NCI-H2081 treated with DMSO at 0.1 percent for 48 hours (cell line): ENCODE measurements around the gene SHROOM2.
"Not testable (repeated sequence)": the region's sequence is repeated elsewhere in the genome, so short reads cannot be mapped to it uniquely, and the experiment has no call there.

Experiments
- DNase-seq: peaks from one replicate; lab custom pipeline; 2025; lab: John Stamatoyannopoulos, UW

SHROOM2 gene, protein sequence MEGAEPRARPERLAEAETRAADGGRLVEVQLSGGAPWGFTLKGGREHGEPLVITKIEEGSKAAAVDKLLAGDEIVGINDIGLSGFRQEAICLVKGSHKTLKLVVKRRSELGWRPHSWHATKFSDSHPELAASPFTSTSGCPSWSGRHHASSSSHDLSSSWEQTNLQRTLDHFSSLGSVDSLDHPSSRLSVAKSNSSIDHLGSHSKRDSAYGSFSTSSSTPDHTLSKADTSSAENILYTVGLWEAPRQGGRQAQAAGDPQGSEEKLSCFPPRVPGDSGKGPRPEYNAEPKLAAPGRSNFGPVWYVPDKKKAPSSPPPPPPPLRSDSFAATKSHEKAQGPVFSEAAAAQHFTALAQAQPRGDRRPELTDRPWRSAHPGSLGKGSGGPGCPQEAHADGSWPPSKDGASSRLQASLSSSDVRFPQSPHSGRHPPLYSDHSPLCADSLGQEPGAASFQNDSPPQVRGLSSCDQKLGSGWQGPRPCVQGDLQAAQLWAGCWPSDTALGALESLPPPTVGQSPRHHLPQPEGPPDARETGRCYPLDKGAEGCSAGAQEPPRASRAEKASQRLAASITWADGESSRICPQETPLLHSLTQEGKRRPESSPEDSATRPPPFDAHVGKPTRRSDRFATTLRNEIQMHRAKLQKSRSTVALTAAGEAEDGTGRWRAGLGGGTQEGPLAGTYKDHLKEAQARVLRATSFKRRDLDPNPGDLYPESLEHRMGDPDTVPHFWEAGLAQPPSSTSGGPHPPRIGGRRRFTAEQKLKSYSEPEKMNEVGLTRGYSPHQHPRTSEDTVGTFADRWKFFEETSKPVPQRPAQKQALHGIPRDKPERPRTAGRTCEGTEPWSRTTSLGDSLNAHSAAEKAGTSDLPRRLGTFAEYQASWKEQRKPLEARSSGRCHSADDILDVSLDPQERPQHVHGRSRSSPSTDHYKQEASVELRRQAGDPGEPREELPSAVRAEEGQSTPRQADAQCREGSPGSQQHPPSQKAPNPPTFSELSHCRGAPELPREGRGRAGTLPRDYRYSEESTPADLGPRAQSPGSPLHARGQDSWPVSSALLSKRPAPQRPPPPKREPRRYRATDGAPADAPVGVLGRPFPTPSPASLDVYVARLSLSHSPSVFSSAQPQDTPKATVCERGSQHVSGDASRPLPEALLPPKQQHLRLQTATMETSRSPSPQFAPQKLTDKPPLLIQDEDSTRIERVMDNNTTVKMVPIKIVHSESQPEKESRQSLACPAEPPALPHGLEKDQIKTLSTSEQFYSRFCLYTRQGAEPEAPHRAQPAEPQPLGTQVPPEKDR (N-terminal part only)

DNA sequence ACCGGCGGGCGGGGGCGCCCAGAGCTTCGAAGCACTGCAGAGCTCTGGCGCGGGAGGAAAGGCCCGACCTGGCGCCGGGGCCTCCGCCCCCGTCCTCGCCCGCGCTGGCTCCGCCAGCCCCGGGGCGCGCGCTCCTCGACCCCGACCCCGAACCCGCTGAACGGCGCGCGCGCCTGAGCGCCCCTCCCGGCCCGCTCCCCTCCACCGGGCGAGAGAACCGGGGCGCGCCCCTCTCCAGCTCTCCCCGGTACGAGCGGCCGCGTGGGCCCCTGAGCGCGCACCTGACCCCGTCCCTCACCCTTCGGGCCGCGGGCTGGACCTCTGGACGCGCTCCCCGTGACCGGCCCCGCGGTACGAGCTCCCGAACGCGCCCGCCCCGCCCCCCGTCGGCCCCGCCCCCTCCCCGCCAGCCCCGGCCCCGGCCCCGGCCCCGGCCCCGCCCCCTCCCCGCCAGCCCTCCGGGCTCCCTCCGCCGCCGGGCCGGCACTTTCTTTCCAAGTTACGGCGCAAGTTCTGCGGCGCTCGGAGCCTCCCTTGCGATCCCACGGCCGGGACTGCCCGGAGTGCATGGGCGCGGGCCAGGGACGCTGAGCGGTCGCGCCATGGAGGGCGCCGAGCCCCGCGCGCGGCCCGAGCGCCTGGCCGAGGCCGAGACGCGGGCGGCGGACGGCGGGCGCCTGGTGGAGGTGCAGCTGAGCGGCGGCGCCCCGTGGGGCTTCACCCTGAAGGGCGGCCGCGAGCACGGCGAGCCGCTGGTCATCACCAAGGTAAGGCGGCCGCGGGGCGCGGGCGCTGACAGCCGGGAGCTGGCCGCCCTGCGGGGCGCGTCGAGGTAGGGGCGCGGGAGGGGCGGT is at the start of gene SHROOM2:
Gene SHROOM2 (plus strand): TSS at position 486 of the 854 bp plus-strand sequence. CDS start 117 bp downstream, at position 603.
- no peak for DNase-seq

DNA sequence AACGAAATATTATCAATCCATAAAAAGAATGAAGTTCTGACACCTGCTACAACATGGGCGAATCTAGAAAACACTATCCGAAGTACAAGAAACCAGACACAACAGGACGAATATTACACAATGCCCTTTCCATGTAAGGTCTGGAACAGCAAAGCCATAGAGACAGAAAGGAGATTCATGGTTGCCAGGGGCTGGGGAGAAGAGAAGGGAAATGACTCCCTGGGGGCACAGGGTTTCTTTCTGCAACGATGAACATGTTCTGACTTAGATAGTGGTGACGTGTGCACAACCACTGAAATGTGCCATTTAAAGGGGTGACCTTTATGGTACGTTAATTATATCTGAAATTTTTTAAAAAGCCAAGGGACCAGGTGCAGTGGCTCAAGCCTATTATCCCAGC is 48.9 kb upstream of the SHROOM2 start:
- no peak for DNase-seq

DNA sequence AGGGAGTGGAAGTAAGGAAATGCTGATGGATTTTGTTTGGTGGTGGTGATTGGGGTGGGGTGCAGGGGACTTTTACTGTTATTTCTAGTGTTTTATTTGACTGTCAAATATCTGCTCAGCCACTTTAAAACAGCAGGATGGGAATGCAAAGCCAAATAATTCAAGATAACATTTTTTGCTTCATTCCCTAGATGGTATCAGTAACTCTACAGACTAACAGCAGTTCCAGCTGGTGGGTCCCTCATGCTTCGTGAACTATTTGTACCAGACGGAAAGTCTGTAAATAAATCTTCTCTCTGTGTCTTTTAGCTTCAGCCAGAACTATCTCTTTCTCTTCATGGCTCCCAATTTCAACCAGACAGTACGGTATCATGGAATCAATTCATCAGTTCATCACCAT is 48.1 kb upstream of the SHROOM2 start:
- DNase-seq: no peak

DNA sequence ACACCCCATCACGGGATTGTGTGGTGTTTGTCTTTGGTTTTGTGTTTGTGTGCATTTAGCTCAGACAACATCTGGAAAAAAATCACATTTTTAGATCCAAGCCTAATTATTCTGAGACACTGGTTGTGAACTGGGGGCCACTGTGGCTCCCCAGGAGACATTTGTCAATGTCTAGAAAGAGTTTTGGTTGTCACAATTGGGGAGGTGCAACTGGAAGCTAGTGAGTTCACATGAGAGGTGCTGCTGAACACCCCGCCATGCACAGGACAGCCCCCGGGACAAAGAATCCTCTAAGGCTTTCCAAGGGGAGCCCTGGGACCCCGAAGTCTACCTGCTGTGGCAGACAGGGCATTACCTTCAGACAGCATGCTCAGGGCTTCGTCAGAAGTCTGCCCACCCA is 47.1 kb upstream of the SHROOM2 start:
- DNase-seq: no peak

DNA sequence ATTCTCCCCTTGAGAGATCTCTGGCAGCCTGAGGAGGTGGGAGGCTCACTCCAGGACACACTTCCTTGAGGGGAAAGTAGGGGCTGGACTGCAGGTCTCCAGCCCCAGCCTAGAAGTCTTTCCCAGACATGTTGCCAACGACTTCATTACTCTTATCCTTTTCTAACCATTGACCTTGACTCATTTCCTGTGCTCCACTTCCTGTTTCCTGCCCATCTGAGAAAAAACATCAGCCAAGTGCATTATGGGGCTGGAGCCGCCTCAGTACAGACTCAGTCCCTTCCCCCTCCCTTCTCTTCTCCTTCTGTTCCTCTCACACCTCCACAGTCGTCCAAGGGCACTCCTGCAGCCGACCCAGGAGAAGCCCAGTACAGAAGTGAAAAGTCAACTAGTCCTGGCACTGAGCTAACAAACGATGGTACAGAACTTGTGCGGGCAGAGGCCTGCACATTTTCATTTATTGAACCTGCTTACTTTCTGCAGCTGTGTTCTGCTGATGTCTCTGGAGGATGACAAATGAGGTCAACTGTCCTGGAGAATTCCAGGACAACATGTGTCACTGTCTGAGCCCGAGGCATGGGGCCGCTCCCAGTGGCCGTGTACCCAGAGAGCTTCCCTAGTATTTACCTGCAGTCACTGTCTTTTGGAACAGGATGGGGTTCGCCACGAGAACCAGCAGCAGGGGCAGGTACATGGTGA is 40.7 kb upstream of the SHROOM2 start:
- no peak for DNase-seq

DNA sequence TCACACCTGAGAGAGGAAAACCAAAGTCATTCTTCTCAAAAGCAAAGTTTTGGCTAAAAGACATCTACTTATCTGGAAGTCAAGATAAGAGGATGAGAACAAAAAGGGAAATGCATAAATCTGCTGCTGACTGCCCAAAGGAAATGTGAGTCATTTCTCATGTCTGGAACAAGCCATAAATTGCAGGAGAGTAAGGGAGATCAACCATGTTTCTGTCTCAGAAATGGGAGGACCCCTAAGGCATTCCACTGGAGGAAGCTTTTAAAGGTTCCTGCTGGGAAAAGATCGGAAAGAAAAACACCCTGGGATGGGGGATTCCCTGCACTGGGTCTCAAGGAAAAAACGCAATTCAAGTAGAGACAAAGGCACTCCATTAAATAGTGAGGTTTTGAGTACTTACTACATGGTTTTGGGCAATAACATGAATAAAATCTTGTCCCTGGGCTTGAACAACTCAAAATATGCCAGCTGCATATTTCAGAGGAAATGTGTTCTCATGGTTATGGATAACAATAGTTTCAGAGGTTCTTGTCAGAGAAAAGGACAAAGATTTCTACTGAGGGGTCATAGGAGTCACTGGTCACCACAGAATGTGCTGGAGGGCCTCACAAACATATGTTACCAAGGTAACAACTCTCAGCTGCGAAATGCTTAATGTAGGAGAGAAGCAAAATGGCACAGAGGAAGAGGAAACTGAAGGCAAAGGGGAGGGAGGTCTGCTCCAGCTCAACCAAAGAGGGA is 39.9 kb upstream of the SHROOM2 start:
- no peak for DNase-seq

DNA sequence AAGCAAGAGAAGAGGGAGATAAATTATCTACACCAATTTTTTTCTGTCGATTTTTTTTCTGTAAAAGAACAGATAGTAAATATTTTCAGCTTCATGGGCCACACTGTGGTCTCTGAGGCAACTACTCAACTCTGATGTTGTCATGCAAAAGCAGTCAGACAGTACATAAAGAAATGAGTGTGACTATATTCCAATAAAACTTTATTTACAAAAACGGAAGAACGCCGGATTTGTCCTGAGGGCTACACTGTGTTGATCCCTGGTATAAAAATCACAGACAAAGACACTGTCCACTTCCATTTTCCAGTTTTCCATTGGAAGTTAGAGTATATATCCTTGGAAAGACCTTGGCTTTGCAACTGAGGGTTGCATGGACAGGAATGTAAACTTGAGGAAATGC is 38.6 kb upstream of the SHROOM2 start:
- no peak for DNase-seq

DNA sequence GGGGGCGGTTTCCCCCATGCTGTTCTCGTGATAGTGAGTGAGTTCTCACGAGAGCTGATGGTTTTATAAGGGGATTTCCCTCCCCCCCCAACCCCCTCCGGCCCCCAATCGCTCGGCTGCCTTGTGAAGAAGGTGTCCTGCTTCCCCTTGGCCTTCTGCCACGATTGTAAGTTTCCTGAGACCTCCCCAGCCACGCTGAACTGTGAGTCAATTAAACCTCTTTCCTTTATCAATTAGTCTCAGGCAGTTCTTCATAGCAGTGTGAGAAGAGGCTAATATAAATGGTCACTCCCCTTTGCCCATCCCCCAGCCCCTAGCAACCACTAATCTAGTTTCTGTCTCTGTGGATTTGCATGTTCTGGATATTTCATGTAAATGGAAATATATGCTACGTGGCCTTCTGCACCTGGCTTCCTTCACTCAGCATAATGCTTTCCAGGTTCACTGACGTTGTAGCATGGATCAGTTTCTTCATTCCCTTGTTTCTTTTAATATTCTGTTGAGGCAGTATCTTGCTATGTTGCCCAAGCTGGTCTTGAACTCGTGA is 37.0 kb upstream of the SHROOM2 start:
- DNase-seq: no peak

DNA sequence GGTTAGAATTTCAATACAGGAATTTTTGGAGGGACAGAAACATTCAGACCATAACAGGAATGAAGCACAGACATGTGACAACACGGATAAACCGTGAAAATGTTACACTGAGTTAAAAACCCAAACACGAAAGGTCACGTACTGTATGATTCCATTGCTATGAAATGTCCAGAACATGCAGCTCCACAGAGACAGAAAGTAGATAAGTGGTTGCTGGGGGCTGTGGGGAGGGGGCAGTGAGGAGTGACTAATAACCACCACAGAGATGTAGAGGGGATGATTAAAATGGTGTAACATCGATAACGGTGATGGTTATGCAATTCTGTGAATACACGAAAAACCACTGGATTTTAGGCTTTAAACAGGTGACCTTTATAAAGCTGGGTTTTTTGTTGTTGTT is 28.9 kb upstream of the SHROOM2 start:
- DNase-seq: no peak

DNA sequence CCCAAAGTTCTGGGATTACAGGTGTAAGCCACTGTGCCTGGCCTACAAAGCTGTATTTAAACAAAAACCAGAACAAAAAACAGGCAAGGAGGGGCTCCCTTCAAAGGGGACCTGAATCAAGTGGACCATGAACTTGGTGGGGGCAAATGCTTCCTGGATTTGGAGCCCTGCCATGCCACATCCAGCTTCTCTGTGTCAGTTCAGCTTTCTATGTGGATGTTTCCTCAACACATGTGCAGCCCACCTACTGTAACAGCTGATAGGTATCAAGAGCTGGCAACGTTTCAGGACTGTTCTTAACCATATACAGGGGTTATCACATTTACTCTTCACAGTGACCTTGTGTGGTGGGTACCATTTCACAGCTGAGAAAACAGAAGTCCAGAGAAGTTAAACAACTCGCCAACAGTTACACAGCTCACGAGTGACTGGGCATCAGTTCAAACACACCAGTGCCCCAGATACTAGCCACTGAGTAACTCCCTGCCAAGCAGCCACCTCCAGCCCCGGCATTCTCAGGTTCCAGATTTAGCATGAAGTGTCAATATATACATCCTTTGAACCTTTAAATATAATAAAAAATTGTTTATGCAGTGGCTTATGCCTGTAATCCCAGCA is 28.1 kb upstream of the SHROOM2 start:
- no peak for DNase-seq

DNA sequence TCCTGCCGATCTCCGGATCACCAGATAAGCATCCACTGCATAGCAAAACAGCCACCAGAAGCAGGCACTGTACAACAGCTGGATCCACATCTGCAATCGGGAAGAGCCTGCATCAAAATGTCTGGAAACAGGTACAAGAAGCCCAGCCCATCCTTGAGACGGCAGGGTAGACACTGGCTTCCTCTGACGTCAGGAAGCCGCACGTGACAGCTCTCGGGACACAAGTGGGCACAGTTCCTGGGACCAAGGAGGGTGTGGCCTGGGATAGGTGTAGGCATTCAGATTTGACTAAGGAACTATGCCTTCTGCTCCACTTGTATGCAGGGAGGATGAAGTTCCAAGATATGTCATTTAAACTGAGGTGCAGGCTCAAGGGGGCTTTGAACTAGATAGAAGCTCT is 26.9 kb upstream of the SHROOM2 start:
- no peak for DNase-seq

DNA sequence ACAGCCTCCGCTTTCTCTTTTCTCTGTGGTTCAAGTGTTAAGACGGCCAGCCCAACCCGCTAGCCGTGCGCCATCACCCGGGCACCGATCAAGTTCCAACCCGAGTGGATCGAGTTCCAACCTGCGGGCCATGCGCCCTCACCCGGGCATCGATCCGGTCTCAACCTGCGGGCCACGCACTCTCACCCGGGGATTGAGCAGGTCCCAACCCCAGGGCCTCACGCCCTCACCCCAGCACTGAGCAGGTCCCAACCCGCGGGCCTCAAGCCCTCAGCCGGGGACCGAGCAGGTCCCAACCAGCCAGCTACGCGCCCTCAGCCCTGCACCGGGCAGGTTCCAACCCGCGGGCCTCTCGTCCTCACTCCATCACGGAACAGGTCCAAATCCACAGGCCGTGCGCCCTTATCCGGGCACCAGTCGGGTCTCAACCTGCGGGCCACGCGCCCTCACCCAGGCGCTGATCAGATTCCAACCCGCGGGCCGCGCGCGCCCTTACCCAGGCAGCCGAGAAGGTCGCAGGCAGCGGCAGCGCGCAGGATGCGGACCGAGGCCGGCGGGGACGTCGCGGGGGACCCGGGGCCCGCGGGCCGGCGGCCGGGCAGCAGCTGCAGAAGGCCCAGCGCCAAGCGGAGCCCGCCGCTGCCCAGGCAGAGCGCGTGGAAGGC is 21.0 kb upstream of the SHROOM2 start:
- DNase-seq: no peak

DNA sequence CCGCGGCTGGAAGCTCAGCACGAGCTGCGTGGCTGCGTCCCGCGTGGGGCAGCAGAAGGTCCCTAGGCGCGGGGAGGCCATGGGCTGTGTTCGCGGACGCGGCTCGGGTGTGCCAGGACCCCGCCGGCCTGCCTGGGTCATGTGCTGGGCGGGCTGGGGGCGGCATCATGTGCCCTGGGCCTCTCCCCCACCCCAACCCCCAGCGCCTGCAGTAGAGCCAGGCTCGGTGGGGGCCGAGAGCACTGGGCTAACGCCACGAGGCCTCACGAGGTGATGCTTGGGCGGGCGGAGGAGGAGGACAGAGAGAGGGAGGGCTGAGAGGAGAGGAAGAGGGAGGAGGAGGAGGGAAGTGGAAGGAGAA is 20.5 kb upstream of the SHROOM2 start, which contains the start of gene GPR143:
Gene GPR143 (minus strand): TSS at position 111 of the 361 bp plus-strand sequence. CDS start 30 bp downstream, at position 81.
- DNase-seq: no peak

DNA sequence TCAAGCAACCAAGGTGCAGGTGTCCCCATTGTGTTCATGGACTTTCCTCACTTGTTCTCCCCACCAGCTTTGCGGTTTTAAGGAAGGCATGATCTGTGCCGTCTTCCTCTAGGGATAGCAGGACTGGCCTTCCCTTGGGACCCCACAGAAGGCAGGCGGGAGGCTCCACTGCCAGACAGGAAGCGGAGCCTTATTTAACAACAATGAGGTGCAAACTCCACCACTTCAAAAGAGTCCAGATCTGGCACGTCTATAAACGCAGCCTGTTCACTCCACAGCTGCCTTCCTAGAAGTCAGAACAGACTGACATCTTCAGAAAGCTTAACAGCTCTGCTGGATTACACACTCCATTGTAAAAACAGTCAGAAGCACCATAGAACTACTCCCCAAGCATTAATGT is 18.9 kb upstream of the SHROOM2 start:
- no peak for DNase-seq

DNA sequence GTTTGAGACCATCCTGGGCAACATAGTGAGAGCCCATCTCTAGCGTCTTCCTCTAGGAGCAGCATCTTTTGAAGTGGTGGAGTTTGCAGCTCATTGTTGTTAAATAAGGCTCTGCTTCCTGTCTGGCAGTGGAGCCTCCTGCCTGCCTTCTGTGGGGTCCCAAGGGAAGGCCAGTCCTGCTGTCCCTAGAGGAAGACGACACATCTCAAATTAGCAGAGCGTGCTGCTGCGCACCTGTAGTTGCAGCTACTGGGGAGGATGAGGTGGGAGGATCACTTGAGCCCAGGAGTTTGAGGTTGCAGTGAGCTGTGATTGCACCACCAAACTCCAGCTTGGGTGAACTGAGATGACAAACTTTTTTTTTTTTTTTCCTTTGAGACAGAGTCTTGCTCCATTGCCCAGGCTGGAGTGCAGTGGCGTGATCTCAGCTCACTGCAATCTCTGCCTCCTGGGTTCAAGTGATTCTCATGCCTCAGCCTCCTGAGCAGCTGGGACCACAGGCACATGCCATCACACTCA is 17.8 kb upstream of the SHROOM2 start:
- not testable (repeated sequence) for DNase-seq

DNA sequence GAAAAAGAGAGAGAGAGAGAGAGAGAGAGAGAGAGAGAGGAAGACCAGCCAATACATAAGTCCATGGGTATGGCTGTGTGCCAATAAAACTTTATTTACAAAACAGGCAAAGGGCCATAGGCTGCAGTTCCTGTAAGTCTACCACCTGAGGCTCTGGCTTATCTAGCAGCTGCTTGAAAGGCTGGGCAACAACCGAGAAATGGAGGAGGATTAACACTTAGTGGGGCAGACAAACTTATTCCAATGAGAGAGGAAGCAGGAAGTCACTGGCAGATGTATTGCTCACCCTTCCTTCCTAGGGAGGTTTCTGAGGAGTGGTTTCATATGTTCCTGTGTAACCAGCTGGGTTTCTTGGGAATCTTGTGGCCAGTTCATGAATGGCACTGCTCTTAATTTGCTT is 15.9 kb upstream of the SHROOM2 start:
- DNase-seq: no peak

DNA sequence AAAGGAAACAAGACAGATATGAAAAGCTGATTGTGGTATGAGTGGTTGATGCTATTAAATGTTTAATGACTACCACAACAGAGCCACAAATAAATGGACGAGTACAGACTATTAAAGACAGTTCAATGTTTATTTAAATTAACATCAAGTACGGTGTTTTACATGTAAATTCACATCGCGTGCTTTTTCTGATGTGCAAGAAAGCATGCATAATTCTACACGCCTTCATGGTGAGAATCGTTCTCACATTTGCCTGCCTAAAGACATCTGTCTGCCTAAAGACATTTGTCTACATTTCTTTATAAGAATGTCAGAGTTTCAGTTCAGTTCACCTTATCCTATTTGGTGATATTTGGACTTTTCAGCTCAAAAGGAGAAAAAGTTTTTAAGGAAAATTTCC is 13.3 kb upstream of the SHROOM2 start:
- no peak for DNase-seq

DNA sequence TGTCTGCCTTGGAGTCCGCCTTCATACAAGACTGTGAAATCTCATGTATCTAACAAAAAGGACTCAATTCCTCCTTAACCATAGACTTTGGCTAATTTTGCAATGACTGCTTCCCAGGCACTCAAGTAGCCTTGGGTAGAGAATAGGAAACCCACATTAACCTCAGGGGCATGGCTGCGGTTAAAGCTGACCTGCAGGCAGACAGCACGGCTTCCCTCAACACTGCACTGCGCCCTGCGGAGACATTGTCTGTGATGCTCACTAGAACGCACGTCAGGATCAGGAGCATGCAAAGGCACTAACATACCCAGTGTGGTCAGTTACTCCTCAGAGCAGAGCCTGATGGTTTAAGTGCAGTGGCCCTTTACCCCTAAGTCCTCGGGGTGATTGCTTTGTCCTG is 10.3 kb upstream of the SHROOM2 start:
- DNase-seq: no peak
